Muscle of leg (tissue), 11 donors: ENCODE results near the gene TLE4. TPM values are rescaled to one million over a fixed set of nuclear protein-coding genes. Genes with fewer than 3 reads are reported as not detected.

Source experiments
- DNase-seq: peaks from one replicate; pipeline ENCODE4 v3.0.0; 2013
- H3K27ac ChIP-seq: one replicate; pipeline ENCODE4 v1.5.1; 2013; ENCODE audit warnings: mild to moderate bottlenecking, low read length, control low read depth
- H3K27me3 ChIP-seq: one replicate; pipeline ENCODE4 v1.6.1; 2013; ENCODE audit warnings: low read length; ENCODE audit not compliant: control insufficient read depth, insufficient read depth
- H3K36me3 ChIP-seq: one replicate; pipeline ENCODE4 v1.6.1; 2013; ENCODE audit warnings: low read length; ENCODE audit not compliant: control insufficient read depth, insufficient read depth
- H3K4me1 ChIP-seq: one replicate; pipeline ENCODE4 v1.6.1; 2013; ENCODE audit warnings: low read length; ENCODE audit not compliant: control insufficient read depth, insufficient read depth
- H3K4me3 ChIP-seq: one replicate; pipeline ENCODE4 v1.5.1; 2013; ENCODE audit warnings: low read length, control low read depth
- H3K9me3 ChIP-seq: replicated peaks from 2 replicates; pipeline ENCODE4 v1.6.1; 2013; ENCODE audit warnings: low read depth, low read length; ENCODE audit not compliant: control insufficient read depth
- WGBS: methylation state at CpG from one replicate; pipeline ENCODE4 v1.1.5; 2013; ENCODE audit warnings: missing lambda C conversion rate; ENCODE audit not compliant: insufficient coverage; 5-methylcytosine and 5-hydroxymethylcytosine counted together
- polyA plus RNA-seq, 8 donors: library from polyadenylated mRNA; unstranded; fragments of 120-200 nt; gene quantifications; one replicate each; pipeline versions ENCODE4 v1.2.1 to v1.2.3, GENCODE V29; 2013; ENCODE audit warnings: inconsistent platforms in 1 of 8, low replicate concordance in 1 of 8; ENCODE audit not compliant: insufficient read length in 8 of 8, insufficient read depth in 1 of 8
- total RNA-seq: library from RNA; stranded (reverse); fragments of 120-200 nt; gene quantifications from one replicate; pipeline ENCODE4 v1.2.4, GENCODE V29; 2013

Gene TLE4
- total and polyA plus RNA-seq, 9 donors = 16.5 to 22.0 (median 17.7) TPM

GRCh38 chr9:79686381-79687130 lies 114.8 kb downstream of the TLE4 start:
- WGBS = 51% methylated on average over 6 of the region's 8 CpGs
- Histone ChIP-seq H3K4me1 (peaks cover 6% of the 10 kb centered on the region), H3K9me3 (no peaks in the 10 kb centered on the region), H3K4me3 (no peak overlapping the region), H3K27me3 (no peaks in the 10 kb centered on the region), H3K27ac (no peak overlapping the region), H3K36me3 (no peaks in the 10 kb centered on the region)
- DNase-seq = peak; percentile 37

GRCh38 chr9:79687131-79687447 lies 115.3 kb downstream of the TLE4 start:
- Histone ChIP-seq H3K27me3 (no peaks in the 10 kb centered on the region), H3K36me3 (no peaks in the 10 kb centered on the region), H3K4me3 (no peak overlapping the region), H3K27ac (no peak overlapping the region), H3K9me3 (no peaks in the 10 kb centered on the region), H3K4me1 (peaks cover 6% of the 10 kb centered on the region)
- 70% methylated on average over 2 of the region's 8 CpGs for WGBS
- peak; percentile 12 for DNase-seq

- DNase-seq = no peak
Observed at GRCh38 chr9:79688363-79688762, 116.6 kb downstream of the TLE4 start.

GRCh38 chr9:79689576-79689975 lies 117.8 kb downstream of the TLE4 start:
- Histone ChIP-seq H3K27ac (no peak overlapping the region), H3K27me3 (no peaks in the 10 kb centered on the region), H3K4me3 (no peak overlapping the region), H3K9me3 (no peaks in the 10 kb centered on the region), H3K36me3 (no peaks in the 10 kb centered on the region), H3K4me1 (peaks cover 3% of the 10 kb centered on the region)
- no CpG with 5 or more reads among the region's 4 CpGs for WGBS
- no peak for DNase-seq

More at GRCh38 chr9:79688363-79688762, 116.6 kb downstream of the TLE4 start:
- H3K27ac ChIP-seq = no peak overlapping the region
- no CpG with 5 or more reads among the region's 4 CpGs for WGBS
- no peaks in the 10 kb centered on the region for H3K27me3 ChIP-seq
- H3K36me3 ChIP-seq = no peaks in the 10 kb centered on the region
- H3K4me3 ChIP-seq = no peak overlapping the region
- no peaks in the 10 kb centered on the region for H3K9me3 ChIP-seq
- H3K4me1 ChIP-seq = peaks cover 3% of the 10 kb centered on the region

- 67% methylated on average over 3 of the region's 5 CpGs for WGBS
- no peaks in the 10 kb centered on the region for H3K36me3 ChIP-seq
- no peaks in the 10 kb centered on the region for H3K27me3 ChIP-seq
- H3K27ac ChIP-seq = no peak overlapping the region
- H3K4me1 ChIP-seq = peaks cover under 1% of the 10 kb centered on the region
- H3K4me3 ChIP-seq = no peak overlapping the region
- H3K9me3 ChIP-seq = no peaks in the 10 kb centered on the region
- DNase-seq = no peak
Observed at GRCh38 chr9:79691496-79691895, 119.7 kb downstream of the TLE4 start.

- H3K9me3 ChIP-seq = no peaks in the 10 kb centered on the region
- H3K27me3 ChIP-seq = no peaks in the 10 kb centered on the region
- WGBS = no CpG with 5 or more reads among the region's 7 CpGs
- no peak overlapping the region for H3K27ac ChIP-seq
- no peak for DNase-seq
- no peaks in the 10 kb centered on the region for H3K4me1 ChIP-seq
- no peak overlapping the region for H3K4me3 ChIP-seq
- no peaks in the 10 kb centered on the region for H3K36me3 ChIP-seq
Observed at GRCh38 chr9:79692857-79693571, 121.2 kb downstream of the TLE4 start.

- DNase-seq = no peak
- WGBS = 100% methylated on average over 1 of the region's 5 CpGs
- Histone ChIP-seq H3K27me3 (no peaks in the 10 kb centered on the region), H3K9me3 (no peaks in the 10 kb centered on the region), H3K27ac (no peak overlapping the region), H3K4me1 (no peaks in the 10 kb centered on the region), H3K36me3 (no peaks in the 10 kb centered on the region), H3K4me3 (no peak overlapping the region)
Observed at GRCh38 chr9:79693750-79694149, 122.0 kb downstream of the TLE4 start.

- Histone ChIP-seq H3K36me3 (no peaks in the 10 kb centered on the region), H3K4me1 (no peaks in the 10 kb centered on the region), H3K27ac (no peak overlapping the region), H3K4me3 (no peak overlapping the region), H3K27me3 (no peaks in the 10 kb centered on the region), H3K9me3 (no peaks in the 10 kb centered on the region)
- WGBS = no CpG with 5 or more reads among the region's 2 CpGs
- DNase-seq = no peak
Observed at GRCh38 chr9:79694208-79694607, 122.4 kb downstream of the TLE4 start.

GRCh38 chr9:79694676-79695400 lies 123.1 kb downstream of the TLE4 start:
- H3K9me3 ChIP-seq = no peaks in the 10 kb centered on the region
- no peak overlapping the region for H3K4me3 ChIP-seq
- no peaks in the 10 kb centered on the region for H3K4me1 ChIP-seq
- no peak overlapping the region for H3K27ac ChIP-seq
- DNase-seq = no peak
- H3K27me3 ChIP-seq = no peaks in the 10 kb centered on the region
- WGBS = 67% methylated on average over 1 of the region's 1 CpG
- no peaks in the 10 kb centered on the region for H3K36me3 ChIP-seq

GRCh38 chr9:79695531-79696175 lies 123.9 kb downstream of the TLE4 start:
- DNase-seq = no peak
- Histone ChIP-seq H3K36me3 (no peaks in the 10 kb centered on the region), H3K27me3 (no peaks in the 10 kb centered on the region), H3K9me3 (no peaks in the 10 kb centered on the region), H3K4me1 (no peaks in the 10 kb centered on the region), H3K4me3 (no peak overlapping the region), H3K27ac (no peak overlapping the region)
- WGBS = 66% methylated on average over 6 of the region's 6 CpGs
